Activated CD4-positive, alpha-beta T cell treated with anti-CD3 and anti-CD28 coated beads, Interleukin-2, amount 10 ng/mL, durations not matched to agents 24 days and 14 days (primary cell): ENCODE data around the gene TMUB1. TPM values are rescaled to one million over a fixed set of nuclear protein-coding genes. Genes with fewer than 3 reads are reported as not detected.

Experiments
- DNase-seq: peaks from one replicate; pipeline ENCODE4 v3.0.0; 2022
- H3K27ac Mint-ChIP-seq: one replicate; pipeline ENCODE4 v1.8.0; 2022; ENCODE audit warnings: mild to moderate bottlenecking, mixed read lengths
- H3K27me3 Mint-ChIP-seq: one replicate; pipeline ENCODE4 v1.8.0; 2022; ENCODE audit warnings: mixed read lengths
- H3K36me3 Mint-ChIP-seq: one replicate; pipeline ENCODE4 v1.8.0; 2022; ENCODE audit warnings: low read depth, mild to moderate bottlenecking, mixed read lengths
- H3K4me1 Mint-ChIP-seq: one replicate; pipeline ENCODE4 v1.8.0; 2021; ENCODE audit warnings: mixed read lengths
- H3K4me3 Mint-ChIP-seq: one replicate; pipeline ENCODE4 v1.8.0; 2022; ENCODE audit warnings: mild to moderate bottlenecking, moderate library complexity, mixed read lengths
- H3K9me3 Mint-ChIP-seq: one replicate; pipeline ENCODE4 v1.8.0; 2021; ENCODE audit warnings: mixed read lengths
- intact Hi-C: fragments of 100-400 bp; cut with micrococcal nuclease; formaldehyde crosslinking; loops from one replicate; pipeline ENCODE4 v1.15.1; 2023
- total RNA-seq: library from RNA; stranded (reverse); gene quantifications from 2 replicates; pipeline ENCODE4 v1.2.3, GENCODE V29; 2022

TMUB1 gene, protein sequence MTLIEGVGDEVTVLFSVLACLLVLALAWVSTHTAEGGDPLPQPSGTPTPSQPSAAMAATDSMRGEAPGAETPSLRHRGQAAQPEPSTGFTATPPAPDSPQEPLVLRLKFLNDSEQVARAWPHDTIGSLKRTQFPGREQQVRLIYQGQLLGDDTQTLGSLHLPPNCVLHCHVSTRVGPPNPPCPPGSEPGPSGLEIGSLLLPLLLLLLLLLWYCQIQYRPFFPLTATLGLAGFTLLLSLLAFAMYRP
- 53.8 and 59.2 TPM in 2 replicates for total RNA-seq

GRCh38 chr7:151083071-151083823 is at the start of gene TMUB1:
TMUB1 (minus strand) TSS chr7:151083493; CDS start chr7:151082563, 930 bp downstream.
- peak within 1 kb of the TSS; percentile 95 for H3K4me3 Mint-ChIP-seq
- peak; percentile 96 for DNase-seq
- peaks cover 14% of the 10 kb centered on the region for H3K27me3 Mint-ChIP-seq
- intact Hi-C loops, result loop anchor here (1.0 to 10.0 kb wide), 6 partner anchors 55 to 1458 kb away; partner anchors contain the start of genes ABCB8, ABCF2 and ZNF775
- H3K36me3 Mint-ChIP-seq, result peaks cover 16% of the 10 kb centered on the region
- peaks cover 33% of the 10 kb centered on the region for H3K4me1 Mint-ChIP-seq
- H3K27ac Mint-ChIP-seq, result peak within 1 kb of the TSS; percentile 90
- H3K9me3 Mint-ChIP-seq, result no peaks in the 10 kb centered on the region

DNA sequence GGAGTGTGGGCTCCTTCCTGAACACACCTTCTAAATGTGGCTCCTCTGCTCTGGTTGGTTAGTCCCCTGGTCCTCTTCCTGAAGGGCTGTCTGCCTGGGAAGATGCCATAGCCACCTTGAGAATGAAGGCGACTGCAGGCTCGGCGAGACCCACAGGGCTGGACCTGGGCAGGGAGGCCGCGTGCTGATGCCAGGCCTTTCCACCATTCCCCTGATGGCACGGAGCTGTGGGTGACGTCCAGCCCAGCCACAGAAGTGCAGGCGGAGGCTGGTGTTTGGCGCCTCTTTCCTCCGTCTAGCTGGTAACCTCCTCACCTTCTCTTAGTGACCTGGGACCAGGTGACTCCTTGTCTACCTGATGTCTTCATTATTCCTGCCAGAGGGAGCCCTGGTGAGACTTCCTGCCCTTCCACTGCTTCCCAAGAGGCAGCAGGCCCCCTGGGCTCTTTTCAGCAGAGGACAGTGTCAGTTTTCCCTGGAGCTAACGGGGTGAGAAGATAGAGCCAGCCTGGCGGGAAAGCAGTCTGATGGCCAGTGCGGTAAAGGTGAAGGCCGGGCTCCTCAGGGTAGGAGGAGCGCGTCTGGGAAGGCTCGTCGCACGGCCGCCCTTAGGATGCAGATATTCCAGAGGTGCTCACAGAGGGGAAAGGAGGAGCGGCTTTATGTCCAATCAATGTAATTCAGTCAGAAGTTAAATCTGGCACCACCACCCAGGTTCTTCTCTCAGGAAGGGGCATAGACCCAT is 49.3 kb upstream of the TMUB1 start:
- DNase-seq, result no peak
- Mint-ChIP-seq H3K36me3 (no peaks in the 10 kb centered on the region), H3K27ac (no peak overlapping the region), H3K4me3 (no peak overlapping the region), H3K27me3 (no peaks in the 10 kb centered on the region), H3K4me1 (no peaks in the 10 kb centered on the region), H3K9me3 (no peaks in the 10 kb centered on the region)
- intact Hi-C loops, result no loop called here

DNA sequence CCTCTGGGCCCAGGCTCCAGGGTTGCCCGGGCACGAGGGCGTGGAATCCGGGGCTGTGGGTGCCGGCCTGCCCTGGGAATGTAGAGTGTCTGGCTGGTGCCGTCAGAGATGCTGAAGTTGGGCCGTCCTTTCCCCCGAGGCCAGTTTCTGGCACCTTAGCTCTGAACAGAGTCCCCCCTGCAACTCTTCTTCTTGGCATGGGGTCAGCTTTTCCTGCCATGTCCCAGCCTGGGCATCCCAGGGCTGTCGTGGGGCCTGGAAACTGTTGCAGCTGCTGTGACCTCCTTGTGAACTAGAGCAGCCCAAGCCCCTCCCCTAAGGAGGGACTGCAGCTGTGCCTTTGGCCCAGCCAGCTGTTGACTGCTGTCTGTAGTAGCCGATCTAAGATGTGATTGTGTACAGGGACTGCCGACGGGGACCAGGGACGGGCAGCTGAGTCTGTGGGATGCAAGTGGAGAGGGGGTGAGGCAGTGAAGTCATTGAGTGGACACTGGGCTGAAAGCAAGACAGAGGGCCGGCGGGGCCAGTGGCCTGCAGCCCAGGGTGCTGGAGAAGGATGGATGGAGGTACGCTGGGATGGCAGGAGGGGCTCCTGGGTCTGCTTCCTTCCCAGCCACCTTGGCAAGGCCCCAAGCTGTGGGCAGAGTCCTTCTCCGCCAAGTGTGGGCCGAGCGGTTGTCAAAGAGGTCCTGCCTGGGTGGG is 48.5 kb upstream of the TMUB1 start:
- Mint-ChIP-seq H3K4me1 (no peaks in the 10 kb centered on the region), H3K4me3 (no peak overlapping the region), H3K27me3 (no peaks in the 10 kb centered on the region), H3K36me3 (no peaks in the 10 kb centered on the region), H3K27ac (no peak overlapping the region), H3K9me3 (no peaks in the 10 kb centered on the region)
- intact Hi-C loops, result no loop called here
- no peak for DNase-seq

- intact Hi-C loops, result no loop called here
These were observed 47.9 kb upstream of the TMUB1 start for GRCh38 chr7:151131224-151131591.

DNA sequence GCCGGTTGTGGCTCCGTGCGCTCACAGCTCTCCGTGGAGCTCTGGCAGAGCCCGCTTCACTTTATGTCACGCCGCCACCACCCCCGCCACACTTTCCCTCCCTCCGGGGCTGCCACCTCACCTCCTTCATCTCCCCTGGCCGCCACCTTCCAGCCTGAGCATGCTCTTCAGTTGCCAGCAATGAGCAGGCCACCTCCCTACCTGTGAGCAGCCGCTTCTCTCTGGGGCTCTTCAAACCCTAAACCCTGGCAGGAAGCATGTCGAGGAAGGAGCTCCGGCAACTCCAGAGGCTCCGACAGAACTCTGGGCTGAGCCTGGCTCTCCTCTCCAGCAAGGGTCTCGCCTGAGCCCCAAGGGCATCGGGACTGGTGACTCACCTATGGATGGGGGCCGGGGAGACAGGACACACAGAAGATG is 47.5 kb upstream of the TMUB1 start:
- no peaks in the 10 kb centered on the region for H3K4me1 Mint-ChIP-seq
- H3K4me3 Mint-ChIP-seq, result no peak overlapping the region
- DNase-seq, result no peak
- no peaks in the 10 kb centered on the region for H3K36me3 Mint-ChIP-seq
- H3K27ac Mint-ChIP-seq, result no peak overlapping the region
- no peaks in the 10 kb centered on the region for H3K9me3 Mint-ChIP-seq
- intact Hi-C loops, result no loop called here
- H3K27me3 Mint-ChIP-seq, result no peaks in the 10 kb centered on the region

More at GRCh38 chr7:151131224-151131591, 47.9 kb upstream of the TMUB1 start:
- Mint-ChIP-seq H3K9me3 (no peaks in the 10 kb centered on the region), H3K27ac (no peak overlapping the region), H3K27me3 (no peaks in the 10 kb centered on the region), H3K36me3 (no peaks in the 10 kb centered on the region), H3K4me1 (no peaks in the 10 kb centered on the region), H3K4me3 (no peak overlapping the region)
- DNase-seq, result no peak

GRCh38 chr7:151129960-151130591 is 46.8 kb upstream of the TMUB1 start:
- Mint-ChIP-seq H3K36me3 (no peaks in the 10 kb centered on the region), H3K27me3 (no peaks in the 10 kb centered on the region), H3K9me3 (no peaks in the 10 kb centered on the region), H3K4me1 (no peaks in the 10 kb centered on the region), H3K4me3 (no peak overlapping the region), H3K27ac (no peak overlapping the region)
- intact Hi-C loops, result loop anchor here (10.0 kb wide), 1 partner anchor 115 kb away; the partner anchor contains the start of gene SMARCD3
- no peak for DNase-seq

DNA sequence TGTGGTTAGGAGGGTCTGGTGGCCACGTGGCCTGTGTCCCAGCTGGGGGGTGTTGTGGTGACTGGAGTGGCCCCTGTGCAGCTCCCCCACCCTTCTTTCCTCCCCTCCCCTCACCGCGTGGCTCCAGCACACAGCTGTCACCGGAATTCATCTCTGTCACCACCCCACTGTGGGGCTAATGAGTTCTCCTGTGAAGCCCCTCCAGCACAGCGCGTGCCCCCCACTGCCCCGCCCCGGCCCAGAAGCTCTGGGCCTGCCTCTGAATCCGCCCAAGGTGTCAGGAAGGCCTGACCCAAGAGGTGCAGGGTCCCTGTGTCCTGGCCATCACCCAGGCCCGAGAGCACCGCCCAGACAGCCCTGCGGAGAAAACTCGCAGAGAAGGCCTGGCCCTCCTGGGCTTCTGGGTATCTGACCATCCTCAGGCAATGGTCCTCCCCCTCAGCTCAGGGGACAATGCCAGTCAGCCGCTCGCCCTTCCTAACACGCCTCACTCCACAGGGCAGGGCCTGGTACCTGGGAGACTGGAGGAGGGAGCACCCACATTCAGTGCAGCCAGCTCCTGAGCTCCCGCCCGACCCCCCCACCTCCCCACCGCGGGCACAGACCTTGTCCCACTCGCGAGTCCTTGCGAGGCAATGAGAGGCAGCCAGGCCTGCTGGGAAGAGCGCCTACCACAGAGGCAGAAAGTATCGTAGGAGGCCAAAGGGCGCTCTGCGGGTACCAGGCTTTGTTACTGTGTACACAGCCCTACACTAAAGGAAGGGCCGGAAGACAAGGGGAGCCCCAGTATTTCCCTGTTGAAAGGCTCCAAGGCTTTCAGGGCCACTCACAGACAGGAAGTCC is 46.0 kb upstream of the TMUB1 start:
- intact Hi-C loops, result loop anchor here (10.0 kb wide), 1 partner anchor 115 kb away; the partner anchor contains the start of gene SMARCD3
- Mint-ChIP-seq H3K4me3 (no peak overlapping the region), H3K4me1 (no peaks in the 10 kb centered on the region), H3K27me3 (no peaks in the 10 kb centered on the region), H3K36me3 (no peaks in the 10 kb centered on the region), H3K27ac (no peak overlapping the region), H3K9me3 (no peaks in the 10 kb centered on the region)
- DNase-seq, result no peak

DNA sequence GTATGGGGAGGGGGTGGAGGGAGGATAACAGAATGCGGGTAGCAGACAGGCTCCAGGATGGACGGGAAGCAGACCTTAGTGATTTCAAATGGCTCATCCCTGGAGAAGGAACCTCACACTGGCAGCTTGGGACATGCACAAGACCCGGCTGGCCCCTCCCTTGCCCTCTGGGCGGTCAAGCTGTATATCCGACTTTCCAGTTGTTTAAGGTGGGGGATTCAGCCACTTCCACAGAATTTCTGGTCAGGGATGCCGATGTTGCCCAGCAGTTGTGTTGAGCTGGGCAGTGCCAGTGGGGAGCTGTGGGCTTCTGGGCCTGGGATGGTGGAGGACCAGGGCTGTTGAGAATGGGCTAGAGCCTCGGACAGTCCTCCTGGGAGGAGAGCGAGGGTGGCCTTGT is 45.4 kb upstream of the TMUB1 start:
- Mint-ChIP-seq H3K9me3 (no peaks in the 10 kb centered on the region), H3K27me3 (no peaks in the 10 kb centered on the region), H3K36me3 (no peaks in the 10 kb centered on the region), H3K4me3 (no peak overlapping the region), H3K27ac (no peak overlapping the region), H3K4me1 (no peaks in the 10 kb centered on the region)
- DNase-seq, result no peak
- intact Hi-C loops, result loop anchor here (10.0 kb wide), 1 partner anchor 116 kb away; the partner anchor contains the start of gene SMARCD3

DNA sequence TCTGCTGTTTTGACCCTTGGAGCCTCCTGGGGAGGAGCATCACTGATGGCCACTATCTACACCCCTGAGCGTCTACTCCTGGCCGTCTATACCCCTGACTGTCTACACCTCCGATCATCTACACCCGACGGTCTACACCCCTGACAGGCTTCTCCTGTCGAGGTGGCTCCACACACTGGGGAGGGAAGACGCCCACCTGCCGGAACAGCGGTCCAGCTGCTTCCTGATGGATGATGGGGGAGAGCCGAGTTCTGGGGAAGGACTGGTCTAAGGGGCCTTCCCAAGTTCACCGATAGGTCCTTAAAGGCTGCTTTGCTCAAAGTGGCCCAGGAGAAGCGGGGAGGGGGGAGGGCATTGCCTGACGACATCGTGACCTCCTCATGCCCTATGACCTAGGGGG is 44.9 kb upstream of the TMUB1 start:
- intact Hi-C loops, result loop anchor here (10.0 kb wide), 1 partner anchor 117 kb away; the partner anchor contains the start of gene SMARCD3
- no peaks in the 10 kb centered on the region for H3K9me3 Mint-ChIP-seq
- DNase-seq, result no peak
- no peaks in the 10 kb centered on the region for H3K27me3 Mint-ChIP-seq
- peak overlapping the region; percentile 4 for H3K27ac Mint-ChIP-seq
- H3K36me3 Mint-ChIP-seq, result peaks cover 3% of the 10 kb centered on the region
- H3K4me1 Mint-ChIP-seq, result no peaks in the 10 kb centered on the region
- H3K4me3 Mint-ChIP-seq, result no peak overlapping the region

DNA sequence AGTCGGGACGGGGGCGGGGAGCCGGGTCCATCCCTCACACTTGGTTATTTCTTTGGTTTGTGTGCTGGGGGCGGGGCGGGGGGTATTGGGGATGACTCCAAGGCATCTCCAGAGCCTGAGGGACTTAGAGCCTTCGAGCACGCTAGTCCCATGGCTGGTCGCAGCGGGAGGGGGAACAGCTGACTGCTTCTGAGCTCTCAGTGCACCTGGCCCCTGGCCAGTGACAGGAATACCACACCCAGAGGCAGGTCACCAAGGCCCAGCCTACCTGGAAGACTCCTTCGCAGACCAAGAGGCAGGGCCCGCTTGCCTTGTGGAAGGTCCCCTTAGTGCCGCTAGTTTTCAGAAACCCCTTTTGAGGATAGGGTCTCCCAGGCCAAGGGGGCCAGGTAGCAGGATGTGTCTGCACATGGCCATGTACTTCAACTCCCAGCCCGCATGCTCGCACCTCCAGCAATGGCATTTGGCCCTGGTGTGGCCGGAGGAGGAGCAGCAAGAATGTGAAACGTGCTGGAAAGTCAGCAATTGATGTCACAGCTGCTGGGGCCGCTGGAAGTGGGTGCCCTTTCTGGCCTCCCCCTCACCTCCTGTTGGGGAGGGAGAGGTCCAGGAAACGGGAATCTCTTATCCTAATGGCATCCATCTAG is 43.3 kb upstream of the TMUB1 start:
- Mint-ChIP-seq H3K36me3 (peaks cover 4% of the 10 kb centered on the region), H3K4me1 (no peaks in the 10 kb centered on the region), H3K27me3 (no peaks in the 10 kb centered on the region), H3K4me3 (no peak overlapping the region), H3K27ac (no peak overlapping the region), H3K9me3 (no peaks in the 10 kb centered on the region)
- intact Hi-C loops, result loop anchor here (10.0 kb wide), 1 partner anchor 118 kb away; the partner anchor contains the start of gene SMARCD3
- DNase-seq, result no peak

DNA sequence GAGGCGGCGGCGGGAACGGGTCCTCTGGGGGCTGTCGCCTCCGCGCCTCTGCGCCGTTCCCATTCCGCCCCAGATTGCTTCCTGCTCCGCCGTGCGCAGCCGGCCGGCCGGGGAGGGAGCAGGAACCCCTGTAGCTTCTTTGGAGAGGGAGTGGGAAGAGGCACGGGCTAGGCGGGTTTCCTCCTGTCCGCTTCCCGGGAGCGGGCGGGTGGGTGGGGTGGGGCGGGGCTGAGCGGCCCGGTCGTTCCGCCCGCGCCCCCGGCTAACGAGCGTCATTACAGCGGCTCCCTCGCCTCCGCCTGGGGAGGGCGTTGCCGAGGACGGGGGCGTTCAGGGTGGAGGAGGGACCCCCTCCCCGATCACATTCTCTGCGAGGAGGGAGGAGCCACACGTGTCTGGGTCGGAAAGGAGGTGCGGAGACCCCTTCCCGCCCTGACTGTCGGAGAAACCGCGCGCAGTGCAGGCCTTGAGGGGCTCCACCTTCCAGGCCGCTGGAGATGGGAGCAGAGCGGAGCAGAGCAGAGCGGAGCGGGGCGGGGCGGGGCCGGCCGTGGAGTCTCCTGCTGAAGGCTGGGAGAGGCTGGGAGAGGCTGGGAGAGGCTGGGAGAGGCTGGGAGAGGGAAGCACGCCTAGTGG is 42.7 kb upstream of the TMUB1 start:
- Mint-ChIP-seq H3K27me3 (no peaks in the 10 kb centered on the region), H3K4me3 (no peak overlapping the region), H3K4me1 (no peaks in the 10 kb centered on the region), H3K27ac (no peak overlapping the region), H3K36me3 (peaks cover 6% of the 10 kb centered on the region), H3K9me3 (no peaks in the 10 kb centered on the region)
- intact Hi-C loops, result loop anchor here (10.0 kb wide), 1 partner anchor 119 kb away; the partner anchor contains the start of gene SMARCD3
- no peak for DNase-seq
